Endothelial cell of umbilical vein (primary cell): ENCODE data around the gene SPTB.

Experiments
- EZH2 ChIP-seq: IDR thresholded peaks from 2 replicates; pipeline ENCODE4 v1.6.1; 2012; ENCODE audit warnings: borderline replicate concordance, low read depth, mild to moderate bottlenecking, moderate library complexity, low read length, inconsistent platforms; ENCODE audit not compliant: severe bottlenecking
- FOS ChIP-seq: IDR thresholded peaks from 2 replicates; pipeline ENCODE4 v1.6.1; 2011; ENCODE audit warnings: mild to moderate bottlenecking, low read length, moderate library complexity, borderline replicate concordance; ENCODE audit not compliant: insufficient read depth
- GATA2 ChIP-seq: IDR thresholded peaks from 2 replicates; pipeline ENCODE4 v1.7.0; 2011; ENCODE audit warnings: low read depth, mild to moderate bottlenecking, moderate library complexity, mixed read lengths, low read length; ENCODE audit not compliant: insufficient read length, insufficient read depth
- JUN ChIP-seq: IDR thresholded peaks from 2 replicates; pipeline ENCODE4 v1.6.1; 2011; ENCODE audit warnings: borderline replicate concordance, low read depth; ENCODE audit not compliant: insufficient read length, insufficient read depth
- MAX ChIP-seq: IDR thresholded peaks from 2 replicates; pipeline ENCODE4 v1.6.1; 2011; ENCODE audit not compliant: insufficient read depth, insufficient read length
- MYC ChIP-seq: IDR thresholded peaks from one replicate; pipeline ENCODE4 v1.6.1; 2011; ENCODE audit warnings: mild to moderate bottlenecking, low read depth, low read length
- POLR2A ChIP-seq: IDR thresholded peaks from 2 replicates; pipeline ENCODE4 v1.6.1; 2012; ENCODE audit warnings: low read depth, mild to moderate bottlenecking, control low read depth, low read length
- POLR2AphosphoS5 ChIP-seq: IDR thresholded peaks from 2 replicates; pipeline ENCODE4 v1.6.1; 2012; ENCODE audit warnings: low read depth, mild to moderate bottlenecking, control low read depth, low read length, moderate library complexity; ENCODE audit not compliant: insufficient read depth
- TF ChIP-seq, protein P1 (sequence below), 2 donors: IDR thresholded peaks; 1 replicate in 1 of 2; 2 replicates in 1 of 2; pipeline ENCODE4 v1.5.1; 2011; ENCODE audit warnings: low read length in 2 of 2, mild to moderate bottlenecking in 2 of 2, moderate library complexity in 2 of 2, control low read depth in 1 of 2, inconsistent platforms in 1 of 2, low read depth in 1 of 2; ENCODE audit not compliant: insufficient read depth in 1 of 2; ENCODE audit errors: extremely low read depth in 1 of 2

DNA sequence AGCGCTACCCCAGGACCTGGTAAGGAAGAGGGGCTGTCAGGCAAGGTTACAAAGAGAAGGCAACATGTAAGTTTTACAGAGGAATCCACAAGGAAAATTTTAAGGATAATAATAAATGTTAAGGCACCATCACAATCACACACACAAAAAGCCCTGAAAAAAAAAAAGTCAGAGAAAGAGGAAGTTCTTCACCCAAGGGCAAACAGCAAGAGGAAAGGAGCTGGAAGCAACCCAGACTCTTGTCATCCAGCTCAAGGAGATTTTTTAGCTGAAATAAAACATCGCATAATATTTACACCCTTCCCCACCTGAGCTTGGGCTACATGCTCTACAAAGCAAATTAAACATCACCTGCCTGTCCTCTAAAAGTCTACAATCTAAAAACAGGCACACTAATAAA is 9.5 kb downstream of the SPTB start:
- TF ChIP-seq MAX (no peak), EZH2 (no peak), POLR2A (no peak), MYC (no peak), POLR2AphosphoS5 (no peak), JUN (no peak), GATA2 (no peak), FOS (no peak)
- TF ChIP-seq, protein P1, sequence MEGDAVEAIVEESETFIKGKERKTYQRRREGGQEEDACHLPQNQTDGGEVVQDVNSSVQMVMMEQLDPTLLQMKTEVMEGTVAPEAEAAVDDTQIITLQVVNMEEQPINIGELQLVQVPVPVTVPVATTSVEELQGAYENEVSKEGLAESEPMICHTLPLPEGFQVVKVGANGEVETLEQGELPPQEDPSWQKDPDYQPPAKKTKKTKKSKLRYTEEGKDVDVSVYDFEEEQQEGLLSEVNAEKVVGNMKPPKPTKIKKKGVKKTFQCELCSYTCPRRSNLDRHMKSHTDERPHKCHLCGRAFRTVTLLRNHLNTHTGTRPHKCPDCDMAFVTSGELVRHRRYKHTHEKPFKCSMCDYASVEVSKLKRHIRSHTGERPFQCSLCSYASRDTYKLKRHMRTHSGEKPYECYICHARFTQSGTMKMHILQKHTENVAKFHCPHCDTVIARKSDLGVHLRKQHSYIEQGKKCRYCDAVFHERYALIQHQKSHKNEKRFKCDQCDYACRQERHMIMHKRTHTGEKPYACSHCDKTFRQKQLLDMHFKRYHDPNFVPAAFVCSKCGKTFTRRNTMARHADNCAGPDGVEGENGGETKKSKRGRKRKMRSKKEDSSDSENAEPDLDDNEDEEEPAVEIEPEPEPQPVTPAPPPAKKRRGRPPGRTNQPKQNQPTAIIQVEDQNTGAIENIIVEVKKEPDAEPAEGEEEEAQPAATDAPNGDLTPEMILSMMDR (IDR thresholded peaks at IDR 0.05; ENCODE audit: extremely low read depth in 1 of 2, insufficient read depth in 1 of 2, low read depth in 1 of 2, low read length in 2 of 2): no peak
